ENCODE results near the gene OR1D5. TPM values are rescaled to one million over a fixed set of nuclear protein-coding genes. Genes with fewer than 3 reads are reported as not detected.

Gene OR1D5
- total and polyA plus RNA-seq, 4 donors: not detected

DNA sequence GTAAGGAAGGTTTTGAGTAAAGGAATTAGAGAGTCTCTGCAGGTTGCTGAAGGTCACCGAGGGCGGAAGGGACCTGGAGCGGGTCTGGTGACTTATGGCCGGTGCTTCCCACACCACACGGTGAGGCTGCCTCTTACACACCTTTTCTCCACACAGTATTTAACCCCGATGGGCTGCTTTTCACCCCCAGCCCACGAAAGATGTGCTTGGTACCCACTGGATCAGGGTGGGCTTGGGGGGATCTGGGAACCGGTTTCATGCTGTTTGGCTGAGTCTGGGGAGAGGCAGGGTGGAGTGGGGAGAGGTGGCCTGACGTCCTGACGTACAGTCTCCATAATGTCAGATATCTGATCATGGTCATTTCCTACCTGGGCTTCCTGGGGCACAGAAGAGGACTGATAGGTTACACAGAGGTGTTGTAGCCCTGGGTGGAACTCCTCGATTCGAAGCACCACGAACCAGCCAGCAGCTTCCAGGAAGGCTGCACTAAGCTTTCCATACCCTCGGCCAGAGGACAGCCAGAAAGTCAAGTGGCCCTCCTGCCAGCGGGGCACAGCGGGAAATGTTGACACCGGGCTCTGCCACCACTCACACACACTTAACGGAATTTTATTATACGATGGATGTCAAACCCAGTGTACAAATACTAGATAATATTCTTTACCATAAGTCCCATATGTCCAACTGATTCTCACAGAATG is 34.0 kb downstream of the OR1D5 start:
- Histone ChIP-seq H3K9me3 (ENCODE audit: control insufficient read depth in 4 of 4, insufficient read depth in 3 of 4, low read length in 3 of 4) (no peaks in the 10 kb centered on the region), H3K27me3 (ENCODE audit: control insufficient read depth in 3 of 3, insufficient read depth in 3 of 3, low read length in 2 of 3) (no peaks in the 10 kb centered on the region), H3K27ac (ENCODE audit: low read depth in 1 of 2, low read length in 1 of 2) (peak overlapping the region in 1 of 2 donors; percentile 79), H3K4me3 (no peak overlapping the region), H3K4me1 (ENCODE audit: control insufficient read depth in 5 of 5, insufficient read depth in 5 of 5, low read length in 5 of 5) (peaks cover 0 to 4% (median 0%) of the 10 kb centered on the region in 5 donors), H3K9ac (ENCODE audit: insufficient read depth in 1 of 2, low read length in 2 of 2) (no peak overlapping the region), H3K36me3 (ENCODE audit: control insufficient read depth in 4 of 4, insufficient read depth in 4 of 4, low read length in 4 of 4) (peaks cover 0 to 7% (median 0%) of the 10 kb centered on the region in 4 donors)
- no peak for ATAC-seq (ENCODE audit: insufficient read depth, low FRiP score)
- WGBS, 2 donors: 81 to 90% methylated on average over 19 of the region's 19 CpGs
- TF ChIP-seq, protein P1, sequence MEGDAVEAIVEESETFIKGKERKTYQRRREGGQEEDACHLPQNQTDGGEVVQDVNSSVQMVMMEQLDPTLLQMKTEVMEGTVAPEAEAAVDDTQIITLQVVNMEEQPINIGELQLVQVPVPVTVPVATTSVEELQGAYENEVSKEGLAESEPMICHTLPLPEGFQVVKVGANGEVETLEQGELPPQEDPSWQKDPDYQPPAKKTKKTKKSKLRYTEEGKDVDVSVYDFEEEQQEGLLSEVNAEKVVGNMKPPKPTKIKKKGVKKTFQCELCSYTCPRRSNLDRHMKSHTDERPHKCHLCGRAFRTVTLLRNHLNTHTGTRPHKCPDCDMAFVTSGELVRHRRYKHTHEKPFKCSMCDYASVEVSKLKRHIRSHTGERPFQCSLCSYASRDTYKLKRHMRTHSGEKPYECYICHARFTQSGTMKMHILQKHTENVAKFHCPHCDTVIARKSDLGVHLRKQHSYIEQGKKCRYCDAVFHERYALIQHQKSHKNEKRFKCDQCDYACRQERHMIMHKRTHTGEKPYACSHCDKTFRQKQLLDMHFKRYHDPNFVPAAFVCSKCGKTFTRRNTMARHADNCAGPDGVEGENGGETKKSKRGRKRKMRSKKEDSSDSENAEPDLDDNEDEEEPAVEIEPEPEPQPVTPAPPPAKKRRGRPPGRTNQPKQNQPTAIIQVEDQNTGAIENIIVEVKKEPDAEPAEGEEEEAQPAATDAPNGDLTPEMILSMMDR (IDR thresholded peaks at IDR 0.05; ENCODE audit: control extremely low read depth, extremely low read depth): no peak
- no peak for DNase-seq

DNA sequence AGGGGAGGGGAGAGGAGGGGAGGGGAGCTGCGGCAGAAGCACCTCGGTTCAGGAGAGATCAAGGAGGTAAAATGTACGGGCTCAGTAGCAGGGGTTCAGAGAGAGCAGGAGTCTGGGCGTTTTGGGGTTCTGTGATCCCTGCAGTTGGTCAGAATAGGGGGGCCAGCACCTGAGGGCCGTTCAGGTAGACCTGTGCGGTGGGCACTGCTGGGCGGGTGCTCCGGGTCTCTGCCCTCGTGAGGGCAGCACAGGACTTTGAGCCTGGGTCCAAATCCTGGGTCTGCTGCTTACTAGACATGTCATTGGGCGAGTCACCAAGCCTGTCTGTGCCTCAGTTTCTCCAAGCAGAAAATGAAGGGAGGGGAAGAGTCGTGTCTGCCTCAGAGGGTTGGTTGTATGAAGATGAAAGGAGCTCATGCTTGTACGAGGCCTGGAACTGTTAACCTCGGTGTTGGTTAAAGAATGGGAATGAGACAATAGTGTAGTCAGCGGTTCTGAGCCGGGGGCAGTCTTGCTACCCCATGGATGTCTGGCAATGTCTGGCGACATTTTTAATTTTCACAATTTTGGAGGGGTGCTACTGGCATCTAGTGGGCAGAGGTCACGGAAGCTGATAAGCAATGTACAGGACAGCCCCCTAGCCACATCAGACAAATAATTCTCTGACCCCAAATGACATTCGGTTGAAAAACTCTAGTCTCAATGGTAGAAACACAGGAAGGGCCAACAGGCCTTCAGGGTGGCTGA is 35.4 kb downstream of the OR1D5 start:
- Histone ChIP-seq H3K9ac (ENCODE audit: insufficient read depth in 1 of 2, low read length in 2 of 2) (no peak overlapping the region), H3K4me3 (no peak overlapping the region), H3K27ac (ENCODE audit: low read depth in 1 of 2, low read length in 1 of 2) (no peak overlapping the region), H3K4me1 (ENCODE audit: control insufficient read depth in 5 of 5, insufficient read depth in 5 of 5, low read length in 5 of 5) (peaks cover 0 to 4% (median 0%) of the 10 kb centered on the region in 5 donors), H3K9me3 (ENCODE audit: control insufficient read depth in 4 of 4, insufficient read depth in 3 of 4, low read length in 3 of 4) (peaks cover 0 to 4% (median 0%) of the 10 kb centered on the region in 4 donors), H3K36me3 (ENCODE audit: control insufficient read depth in 4 of 4, insufficient read depth in 4 of 4, low read length in 4 of 4) (peaks cover 0 to 7% (median 0%) of the 10 kb centered on the region in 4 donors), H3K27me3 (ENCODE audit: control insufficient read depth in 3 of 3, insufficient read depth in 3 of 3, low read length in 2 of 3) (no peaks in the 10 kb centered on the region)
- 88 to 96% methylated on average over 18 of the region's 18 CpGs for WGBS, 2 donors
- DNase-seq: no peak
- TF ChIP-seq, protein P1 (IDR thresholded peaks at IDR 0.05; ENCODE audit: control extremely low read depth, extremely low read depth): no peak
- ATAC-seq (ENCODE audit: insufficient read depth, low FRiP score): no peak

DNA sequence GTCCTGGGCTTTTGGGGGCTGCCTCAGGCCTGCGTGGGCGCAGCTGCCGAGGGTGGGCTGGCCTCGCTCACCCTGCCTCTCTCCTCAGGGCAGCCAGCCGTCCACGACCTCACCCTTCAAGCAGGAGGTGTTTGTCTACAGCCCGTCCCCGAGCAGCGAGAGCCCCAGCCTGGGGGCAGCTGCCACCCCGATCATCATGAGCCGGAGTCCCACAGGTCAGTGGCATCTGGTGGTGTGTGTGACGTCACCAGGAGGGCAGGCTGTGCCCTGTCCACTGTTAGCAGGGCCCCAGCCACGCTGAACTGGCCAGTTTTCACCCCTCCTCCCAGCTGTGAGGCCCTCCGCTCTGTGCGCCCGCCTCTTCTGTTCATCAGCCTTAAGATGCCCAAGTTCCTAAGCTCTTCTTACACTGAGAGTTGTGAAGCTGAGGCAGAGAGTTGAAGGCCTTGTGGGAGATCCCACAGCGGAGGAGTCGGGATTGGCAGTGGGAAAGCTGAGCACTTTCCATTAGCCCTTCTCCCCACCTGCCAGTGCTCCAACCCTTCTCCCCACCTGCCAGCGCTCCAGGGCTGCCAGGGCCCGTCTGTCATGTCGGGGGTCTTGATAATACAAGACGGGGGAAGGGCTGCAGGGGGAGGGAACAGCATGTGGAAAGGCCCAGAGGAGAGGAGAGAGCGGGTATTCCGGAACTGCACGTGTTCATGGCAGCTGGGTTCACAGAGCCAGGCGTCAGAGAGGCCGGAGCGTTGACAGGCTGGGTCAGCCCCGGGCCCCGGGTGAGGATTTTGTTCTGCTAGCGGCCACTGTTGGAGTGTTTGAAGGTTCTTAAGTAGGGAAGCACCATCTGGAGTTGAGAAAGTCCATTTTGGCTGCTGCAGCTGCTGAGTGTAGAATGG is 36.3 kb downstream of the OR1D5 start:
- TF ChIP-seq, protein P1 (IDR thresholded peaks at IDR 0.05; ENCODE audit: control extremely low read depth, extremely low read depth): no peak
- H3K9me3 ChIP-seq (ENCODE audit: control insufficient read depth in 4 of 4, insufficient read depth in 3 of 4, low read length in 3 of 4): peaks cover 0 to 4% (median 0%) of the 10 kb centered on the region in 4 donors
- H3K27me3 ChIP-seq (ENCODE audit: control insufficient read depth in 3 of 3, insufficient read depth in 3 of 3, low read length in 2 of 3): no peaks in the 10 kb centered on the region
- ATAC-seq (ENCODE audit: insufficient read depth, low FRiP score): no peak
- peaks cover 0 to 7% (median 0%) of the 10 kb centered on the region in 4 donors for H3K36me3 ChIP-seq (ENCODE audit: control insufficient read depth in 4 of 4, insufficient read depth in 4 of 4, low read length in 4 of 4)
- DNase-seq: peak in 1 of 3 donors; percentile 12
- H3K9ac ChIP-seq (ENCODE audit: insufficient read depth in 1 of 2, low read length in 2 of 2): no peak overlapping the region
- H3K4me1 ChIP-seq (ENCODE audit: control insufficient read depth in 5 of 5, insufficient read depth in 5 of 5, low read length in 5 of 5): peaks cover 0 to 4% (median 0%) of the 10 kb centered on the region in 5 donors
- H3K4me3 ChIP-seq: no peak overlapping the region
- no peak overlapping the region for H3K27ac ChIP-seq (ENCODE audit: low read depth in 1 of 2, low read length in 1 of 2)
- 85 to 93% methylated on average over 31 of the region's 31 CpGs for WGBS, 2 donors
